ENCODE measurements around the gene PSMA5. TPM values are rescaled to one million over a fixed set of nuclear protein-coding genes. Genes with fewer than 3 reads are reported as not detected.

Gene PSMA5
- total RNA-seq, 1 experiment from 2014 or later: 133 TPM

DNA sequence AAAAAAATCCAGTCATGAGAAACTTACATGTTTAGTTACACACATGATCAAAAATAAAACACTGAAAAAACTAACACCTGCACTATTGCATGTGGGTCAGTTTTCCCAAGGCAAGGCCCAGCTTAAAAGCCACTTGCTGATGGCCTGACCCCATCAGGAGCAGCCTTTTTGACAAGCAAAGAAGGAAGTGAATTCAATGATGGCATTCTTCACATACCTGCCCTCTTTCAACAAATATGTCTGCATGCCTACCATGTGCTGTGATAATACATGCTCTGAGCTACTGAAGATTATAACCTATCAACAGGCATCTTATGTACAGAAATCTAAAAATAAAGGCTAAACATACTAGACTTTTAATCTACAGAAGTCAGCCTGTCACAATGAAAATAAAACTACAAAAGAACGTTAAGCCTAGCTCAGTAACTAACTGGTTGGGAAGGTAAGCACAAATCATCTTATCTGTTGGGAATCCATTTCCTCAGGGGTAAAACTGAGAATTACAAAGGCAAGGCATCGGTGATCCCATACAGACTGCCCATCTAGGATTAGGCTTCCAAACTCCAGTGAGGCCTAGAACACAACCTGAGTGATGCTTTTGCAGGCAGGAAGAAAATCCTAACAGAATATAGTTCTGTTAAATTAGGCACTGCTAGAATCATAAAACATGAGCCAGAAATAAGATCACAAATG lies 43.0 kb downstream of the PSMA5 start:
- peak; percentile 40 for DNase-seq
- H4K5ac ChIP-seq (ENCODE audit: insufficient read length, low read depth, low read length): no peak overlapping the region
- no peaks in the 10 kb centered on the region for H4K20me1 ChIP-seq (ENCODE audit: control insufficient read depth, insufficient read depth, insufficient read length)
- H2BK20ac ChIP-seq (ENCODE audit: low read depth, low read length, poor library complexity, severe bottlenecking): no peak overlapping the region
- H3K27me3 ChIP-seq (ENCODE audit: insufficient read depth, low read length): no peaks in the 10 kb centered on the region
- H4K8ac ChIP-seq (replicated peaks; ENCODE audit: insufficient read length, low read depth, low read length): no peak overlapping the region
- H3K56ac ChIP-seq (ENCODE audit: insufficient read length, low read depth, low read length): no peak overlapping the region
- Mint-ChIP-seq H3K36me3 (ENCODE audit: insufficient read depth in 1 of 3, low read depth in 3 of 3) (peaks cover 7 to 13% (median 9%) of the 10 kb centered on the region in 3 experiments), H3K27me3 (ENCODE audit: low read depth) (no peaks in the 10 kb centered on the region), H3K4me3 (no peak overlapping the region), H3K4me1 (peaks cover 31 to 32% of the 10 kb centered on the region in 2 experiments), H3K9me3 (peaks cover 3 to 4% of the 10 kb centered on the region in 2 experiments; a peak in 2 of 5 replicates), H3K27ac (peak overlapping the region; percentile 72 to 94 (median 93))
- TF ChIP-seq, protein P1, sequence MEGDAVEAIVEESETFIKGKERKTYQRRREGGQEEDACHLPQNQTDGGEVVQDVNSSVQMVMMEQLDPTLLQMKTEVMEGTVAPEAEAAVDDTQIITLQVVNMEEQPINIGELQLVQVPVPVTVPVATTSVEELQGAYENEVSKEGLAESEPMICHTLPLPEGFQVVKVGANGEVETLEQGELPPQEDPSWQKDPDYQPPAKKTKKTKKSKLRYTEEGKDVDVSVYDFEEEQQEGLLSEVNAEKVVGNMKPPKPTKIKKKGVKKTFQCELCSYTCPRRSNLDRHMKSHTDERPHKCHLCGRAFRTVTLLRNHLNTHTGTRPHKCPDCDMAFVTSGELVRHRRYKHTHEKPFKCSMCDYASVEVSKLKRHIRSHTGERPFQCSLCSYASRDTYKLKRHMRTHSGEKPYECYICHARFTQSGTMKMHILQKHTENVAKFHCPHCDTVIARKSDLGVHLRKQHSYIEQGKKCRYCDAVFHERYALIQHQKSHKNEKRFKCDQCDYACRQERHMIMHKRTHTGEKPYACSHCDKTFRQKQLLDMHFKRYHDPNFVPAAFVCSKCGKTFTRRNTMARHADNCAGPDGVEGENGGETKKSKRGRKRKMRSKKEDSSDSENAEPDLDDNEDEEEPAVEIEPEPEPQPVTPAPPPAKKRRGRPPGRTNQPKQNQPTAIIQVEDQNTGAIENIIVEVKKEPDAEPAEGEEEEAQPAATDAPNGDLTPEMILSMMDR (conservative IDR thresholded peaks at IDR 0.05): no peak
- WGBS (ENCODE audit: extremely low coverage, insufficient read length, low lambda C conversion rate): no CpG with 5 or more reads among the region's 2 CpGs
- H3K18ac ChIP-seq (ENCODE audit: insufficient read length, low read depth, low read length): no peak overlapping the region
- H3K79me1 ChIP-seq (ENCODE audit: insufficient read depth, low read depth, low read length, poor library complexity, severe bottlenecking): peaks cover 21% of the 10 kb centered on the region
- no peak overlapping the region for H2BK5ac ChIP-seq (ENCODE audit: insufficient read length, low read length)
- no peaks in the 10 kb centered on the region for H3K23me2 ChIP-seq (ENCODE audit: insufficient read length, low read depth, low read length, poor library complexity, severe bottlenecking)
- no peak overlapping the region for H2BK15ac ChIP-seq (ENCODE audit: low read depth, low read length)
- H2BK12ac ChIP-seq (ENCODE audit: insufficient read length, low read depth, low read length): no peak overlapping the region
- H3K4me2 ChIP-seq (ENCODE audit: insufficient read depth, insufficient read length, low read length): no peak overlapping the region
- H3K14ac ChIP-seq (ENCODE audit: insufficient read depth, low read length): no peak overlapping the region
- no peak overlapping the region for H3K9ac ChIP-seq (ENCODE audit: extremely low read depth, insufficient read length, low read length)
- H3K4ac ChIP-seq (ENCODE audit: low read depth, low read length): no peak overlapping the region
- H3K9me3 ChIP-seq (ENCODE audit: control insufficient read depth, low read depth, low read length): no peaks in the 10 kb centered on the region
- no peak overlapping the region for H3T11ph ChIP-seq (ENCODE audit: low read length)
- H3K23ac ChIP-seq (ENCODE audit: insufficient read length, low read depth, low read length): no peak overlapping the region
- peak overlapping the region; percentile 82 for H3K27ac ChIP-seq (ENCODE audit: insufficient read length, low read depth, low read length)
- no peak overlapping the region for H2BK120ac ChIP-seq (ENCODE audit: low read depth, low read length, poor library complexity, severe bottlenecking)
- H2AFZ ChIP-seq (ENCODE audit: low read length): no peak overlapping the region
- no peak overlapping the region for H4K91ac ChIP-seq (ENCODE audit: insufficient read length, low read depth, low read length)
- H3K4me1 ChIP-seq (ENCODE audit: insufficient read depth, low read length): peaks cover 4% of the 10 kb centered on the region; the same call in 1 of the 2 replicates
- H2AK5ac ChIP-seq (ENCODE audit: insufficient read length, low read length): no peak overlapping the region
- peaks cover 6% of the 10 kb centered on the region; the same call in 1 of the 2 replicates for H3K79me2 ChIP-seq (ENCODE audit: insufficient read depth, low read length)
